Measurements from ENCODE around the gene PARD6G. TPM values are rescaled to one million over a fixed set of nuclear protein-coding genes. Genes with fewer than 3 reads are reported as not detected.
"Not testable (repeated sequence)": the region's sequence is repeated elsewhere in the genome, so short reads cannot be mapped to it uniquely, and the experiment has no call there.

The PARD6G gene
- total RNA-seq, 1 donor from 2014 or later = 3.6 TPM

- TF ChIP-seq CTCF (conservative IDR thresholded peaks at IDR 0.05; ENCODE audit: low read depth, low read length) = no peak
- DNase-seq (ENCODE audit: low read depth) = no peak
- no peak overlapping the region for H3K4me3 ChIP-seq (ENCODE audit: low read depth, low read length)
Measured at GRCh38 chr18:80239830-80240229, 7.5 kb downstream of the PARD6G start.

DNA sequence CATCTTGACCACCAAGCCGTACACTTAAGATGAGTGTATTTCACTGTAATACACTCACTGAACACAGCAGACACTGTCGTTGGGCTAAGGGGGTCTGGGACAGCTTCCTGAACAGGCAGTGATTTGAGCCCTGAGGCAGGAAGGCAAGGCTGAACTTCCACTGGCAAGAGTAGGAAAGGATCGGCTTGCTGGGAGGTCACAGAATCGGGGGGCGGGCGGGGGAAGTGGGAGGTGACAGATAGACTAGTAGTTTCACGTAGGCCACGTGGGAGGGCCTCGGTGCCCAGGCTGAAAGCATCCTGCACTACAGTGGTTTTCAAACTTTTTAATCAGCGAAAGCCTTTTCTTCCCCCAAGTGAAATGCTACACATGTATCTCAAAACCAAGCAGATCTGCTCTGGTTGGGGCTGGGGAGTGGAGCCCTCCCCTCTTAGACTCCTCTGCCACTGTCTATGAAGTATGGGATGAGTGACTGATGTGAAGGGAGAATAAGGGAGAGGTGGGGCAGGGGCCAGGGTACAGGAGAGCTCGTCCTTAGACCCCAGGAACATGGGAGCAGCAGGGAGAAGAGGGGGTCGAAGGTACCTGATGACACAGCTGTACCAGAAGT, 8.6 kb downstream of the PARD6G start:
- no peak for TF ChIP-seq CTCF (conservative IDR thresholded peaks at IDR 0.05; ENCODE audit: low read depth, low read length)
- DNase-seq (ENCODE audit: low read depth) = no peak
- H3K4me3 ChIP-seq (ENCODE audit: low read depth, low read length) = no peak overlapping the region

- DNase-seq (ENCODE audit: low read depth); H3K4me3 ChIP-seq (ENCODE audit: low read depth, low read length): not testable (repeated sequence)
Measured at GRCh38 chr18:80237519-80237918, 9.8 kb downstream of the PARD6G start.

DNA sequence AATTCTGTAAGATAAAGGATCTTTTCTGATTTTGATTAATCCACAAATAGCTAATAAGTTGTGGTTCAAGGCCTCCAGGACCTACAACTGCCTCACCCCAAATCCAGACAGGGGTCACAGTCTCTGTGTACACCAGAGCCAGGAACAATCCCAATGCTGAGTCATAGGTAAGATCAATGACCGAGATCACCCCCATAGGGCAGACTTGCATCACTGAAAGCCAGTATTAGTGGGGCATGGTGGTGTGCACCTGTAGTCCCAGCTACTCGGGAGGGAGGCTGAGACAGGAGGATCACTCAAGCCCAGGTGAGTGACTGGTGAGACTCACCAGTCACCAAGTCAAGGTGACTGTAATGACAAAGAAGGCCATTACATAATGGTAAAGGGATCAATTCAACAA, 12.9 kb downstream of the PARD6G start:
- no peak for DNase-seq (ENCODE audit: low read depth)
- TF ChIP-seq CTCF (conservative IDR thresholded peaks at IDR 0.05; ENCODE audit: low read depth, low read length) = no peak
- H3K4me3 ChIP-seq (ENCODE audit: low read depth, low read length) = no peak overlapping the region

GRCh38 chr18:80233899-80234298, 13.4 kb downstream of the PARD6G start:
- DNase-seq (ENCODE audit: low read depth) = no peak
- no peak for TF ChIP-seq CTCF (conservative IDR thresholded peaks at IDR 0.05; ENCODE audit: low read depth, low read length)

DNA sequence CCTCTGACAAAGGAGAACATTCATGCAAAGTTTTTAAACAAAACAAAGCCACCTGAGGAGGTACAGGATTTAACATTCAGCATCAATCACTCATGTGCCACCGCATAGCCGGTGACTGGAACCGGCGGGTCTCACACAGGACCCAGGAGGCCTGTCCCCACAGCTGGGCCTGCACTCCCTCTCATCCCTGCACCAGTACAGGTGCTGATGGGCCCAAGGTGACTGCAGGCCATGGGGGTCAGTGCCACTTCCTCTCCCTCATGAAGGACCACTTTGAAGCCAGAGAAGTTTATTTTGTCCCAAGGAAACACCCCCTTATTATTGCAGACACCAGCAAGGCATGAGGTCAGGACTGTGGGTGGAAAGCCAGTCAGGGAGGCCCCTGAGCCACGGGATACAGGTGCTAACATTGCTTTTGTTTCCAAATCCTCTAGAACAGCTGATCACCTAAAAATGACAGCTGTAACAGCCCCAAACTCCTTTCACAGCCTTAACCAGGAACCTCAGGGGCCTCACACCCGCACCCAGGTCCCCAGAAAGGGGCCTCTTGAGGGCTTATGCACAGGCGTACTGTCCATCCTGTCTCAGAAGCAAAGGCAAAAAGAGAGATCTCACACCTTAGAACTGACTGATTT, 14.0 kb downstream of the PARD6G start:
- H3K4me3 ChIP-seq (ENCODE audit: low read depth, low read length) = no peak overlapping the region
- DNase-seq (ENCODE audit: low read depth) = no peak
- no peak for TF ChIP-seq CTCF (conservative IDR thresholded peaks at IDR 0.05; ENCODE audit: low read depth, low read length)

More at GRCh38 chr18:80233899-80234298, 13.4 kb downstream of the PARD6G start:
- H3K4me3 ChIP-seq (ENCODE audit: low read depth, low read length) = no peak overlapping the region

GRCh38 chr18:80232710-80233109, 14.6 kb downstream of the PARD6G start:
- TF ChIP-seq CTCF (conservative IDR thresholded peaks at IDR 0.05; ENCODE audit: low read depth, low read length) = no peak
- H3K4me3 ChIP-seq (ENCODE audit: low read depth, low read length) = no peak overlapping the region
- no peak for DNase-seq (ENCODE audit: low read depth)

Measured in epithelial cell of proximal tubule (primary cell).